Stomach (tissue), 4 donors: ENCODE data around the gene CST5.

Source experiments
- POLR2AphosphoS5 ChIP-seq, 3 donors: sonication (generic); formaldehyde crosslinking; IDR thresholded peaks; one replicate each; pipeline ENCODE4 v1.6.1; 2016; ENCODE audit warnings: antibody characterized with exemption in 3 of 3
- TF ChIP-seq, protein P1 (sequence below), 7 experiments: fragments of 450-650 bp in 4 of 7; fragments of 200-600 bp in 3 of 7; sonication (generic) in 3 of 7; IDR thresholded peaks; one replicate each; pipeline ENCODE4 v1.5.1; 2016 to 2019; ENCODE audit warnings: antibody characterized with exemption in 7 of 7, control low read depth in 2 of 7, mild to moderate bottlenecking in 1 of 7

DNA sequence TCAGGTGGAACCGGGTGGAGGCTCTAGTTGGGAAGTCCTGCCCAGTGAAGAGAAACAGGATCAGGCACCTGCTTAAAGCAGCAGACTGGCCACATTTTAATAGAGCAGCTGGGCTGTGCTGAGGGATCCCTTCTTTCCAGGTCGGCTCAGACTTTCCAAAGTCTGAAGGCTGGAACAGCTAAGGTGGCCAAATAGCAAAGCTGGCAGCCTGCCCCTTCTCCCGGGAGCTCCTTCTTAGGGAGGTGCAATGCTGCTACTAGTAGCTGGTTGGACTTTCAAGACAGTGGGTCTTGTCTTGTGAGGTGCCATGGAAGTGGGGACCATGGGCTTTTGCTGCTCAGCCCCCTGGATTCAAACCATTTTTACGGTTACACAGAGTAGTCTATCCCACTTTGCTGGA lies 30.7 kb upstream of the CST5 start:
- TF ChIP-seq, protein P1, sequence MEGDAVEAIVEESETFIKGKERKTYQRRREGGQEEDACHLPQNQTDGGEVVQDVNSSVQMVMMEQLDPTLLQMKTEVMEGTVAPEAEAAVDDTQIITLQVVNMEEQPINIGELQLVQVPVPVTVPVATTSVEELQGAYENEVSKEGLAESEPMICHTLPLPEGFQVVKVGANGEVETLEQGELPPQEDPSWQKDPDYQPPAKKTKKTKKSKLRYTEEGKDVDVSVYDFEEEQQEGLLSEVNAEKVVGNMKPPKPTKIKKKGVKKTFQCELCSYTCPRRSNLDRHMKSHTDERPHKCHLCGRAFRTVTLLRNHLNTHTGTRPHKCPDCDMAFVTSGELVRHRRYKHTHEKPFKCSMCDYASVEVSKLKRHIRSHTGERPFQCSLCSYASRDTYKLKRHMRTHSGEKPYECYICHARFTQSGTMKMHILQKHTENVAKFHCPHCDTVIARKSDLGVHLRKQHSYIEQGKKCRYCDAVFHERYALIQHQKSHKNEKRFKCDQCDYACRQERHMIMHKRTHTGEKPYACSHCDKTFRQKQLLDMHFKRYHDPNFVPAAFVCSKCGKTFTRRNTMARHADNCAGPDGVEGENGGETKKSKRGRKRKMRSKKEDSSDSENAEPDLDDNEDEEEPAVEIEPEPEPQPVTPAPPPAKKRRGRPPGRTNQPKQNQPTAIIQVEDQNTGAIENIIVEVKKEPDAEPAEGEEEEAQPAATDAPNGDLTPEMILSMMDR (IDR thresholded peaks at IDR 0.05), result no peak
- TF ChIP-seq POLR2AphosphoS5 (IDR thresholded peaks at IDR 0.05), result no peak
